NCI-H345 (cell line): ENCODE data around the gene DGKI.

Experiments
- DNase-seq: peaks from one replicate; lab custom pipeline; 2025; lab: John Stamatoyannopoulos, UW

DGKI gene

DNA sequence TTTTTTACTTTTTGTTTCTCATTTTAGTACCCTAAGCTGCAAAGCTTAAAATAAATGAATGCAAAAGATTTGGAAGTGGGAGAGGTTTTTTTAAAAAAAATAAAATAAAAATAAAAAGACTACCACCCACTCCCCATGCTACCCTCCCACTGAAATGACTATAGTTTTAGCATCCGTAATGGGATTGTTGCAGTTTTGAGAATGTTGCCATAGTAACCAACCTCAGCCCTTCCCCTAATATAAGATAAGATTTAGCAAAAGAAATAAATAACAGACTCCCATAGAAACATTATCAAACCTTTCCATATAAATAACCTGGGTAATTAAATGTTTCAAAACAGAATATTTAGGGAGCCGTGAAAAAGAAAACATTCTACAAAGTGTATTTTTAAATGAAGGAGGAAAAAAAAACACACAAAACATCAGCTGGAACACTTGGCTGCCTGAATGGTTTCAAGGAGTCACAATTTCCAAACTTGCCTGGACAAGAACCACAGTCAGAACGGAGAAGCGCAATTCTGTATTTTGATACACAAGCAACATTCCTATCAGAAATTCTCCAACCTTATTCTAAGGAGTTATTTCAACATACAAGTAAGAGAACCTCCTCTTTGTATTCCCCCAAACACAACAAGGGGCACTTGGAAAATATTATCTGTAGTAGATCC is 57.4 kb downstream of the DGKI start:
- DNase-seq: no peak

DNA sequence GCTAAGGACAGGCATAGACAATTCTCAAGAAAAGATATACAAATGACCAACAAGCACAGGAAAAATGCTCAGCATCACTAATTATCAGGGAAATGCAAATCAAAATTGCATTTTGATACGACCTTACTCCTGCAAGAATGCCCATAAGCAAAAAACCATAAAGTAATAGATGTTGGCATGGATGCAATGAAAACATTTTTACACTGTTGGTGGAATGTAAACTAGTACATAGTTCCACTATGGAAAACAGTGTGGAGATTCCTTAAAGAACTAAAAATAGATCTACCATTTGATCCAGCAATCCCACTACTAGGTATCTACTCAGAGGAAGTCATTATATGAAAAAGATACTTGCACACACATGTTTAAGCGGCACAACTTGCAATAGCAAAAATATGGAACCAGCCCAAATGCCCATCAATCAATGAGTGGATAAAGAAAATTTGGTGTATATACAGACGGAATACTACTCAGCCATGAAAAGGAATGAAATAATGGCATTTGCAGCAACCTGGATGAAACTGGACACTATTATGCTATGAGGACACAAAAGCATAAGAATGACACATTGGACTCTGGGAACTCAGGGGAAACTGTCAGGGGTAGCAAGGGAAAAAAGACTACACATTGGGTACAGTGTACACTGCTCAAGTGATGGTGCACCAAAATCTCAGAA is 59.3 kb downstream of the DGKI start:
- DNase-seq: no peak

DNA sequence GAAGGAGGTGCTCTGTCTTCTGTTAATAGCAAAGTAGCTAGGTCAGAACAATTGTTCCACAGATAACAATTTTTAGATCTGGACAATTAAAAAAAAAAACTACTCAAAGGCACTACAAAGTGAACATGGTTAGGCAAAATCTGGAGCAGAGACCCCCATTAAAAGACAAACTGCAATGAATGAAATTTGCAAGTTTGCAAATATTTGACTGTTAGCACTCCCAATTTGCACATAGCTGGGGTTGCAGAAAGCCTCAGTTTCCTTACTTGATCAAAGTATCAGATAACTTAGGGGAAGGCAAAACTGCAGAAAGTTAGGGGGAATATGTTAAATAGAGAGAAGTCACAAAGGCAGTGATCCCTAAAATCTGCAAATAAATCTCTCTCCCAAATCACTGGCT is 68.3 kb downstream of the DGKI start:
- no peak for DNase-seq

DNA sequence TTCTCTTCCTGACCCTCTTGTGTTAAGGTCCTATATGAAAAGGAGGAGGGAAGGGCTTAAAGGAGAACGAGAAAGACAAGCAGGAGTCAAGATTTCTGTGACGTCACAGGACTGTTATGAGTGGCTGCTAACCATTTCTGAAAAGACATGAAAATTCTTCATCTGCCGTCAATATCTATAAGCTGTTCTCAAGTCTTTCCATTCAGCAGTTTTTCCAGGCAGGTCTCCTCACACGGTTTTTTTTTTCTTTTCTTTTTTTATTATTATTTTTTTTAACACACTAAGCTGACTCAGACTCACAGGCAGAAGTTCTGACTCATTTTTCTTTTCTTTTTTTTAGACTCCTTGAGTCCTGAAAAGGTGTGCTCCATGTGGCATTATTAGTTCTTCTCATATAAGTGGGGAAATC is 72.0 kb downstream of the DGKI start:
- DNase-seq: no peak

DNA sequence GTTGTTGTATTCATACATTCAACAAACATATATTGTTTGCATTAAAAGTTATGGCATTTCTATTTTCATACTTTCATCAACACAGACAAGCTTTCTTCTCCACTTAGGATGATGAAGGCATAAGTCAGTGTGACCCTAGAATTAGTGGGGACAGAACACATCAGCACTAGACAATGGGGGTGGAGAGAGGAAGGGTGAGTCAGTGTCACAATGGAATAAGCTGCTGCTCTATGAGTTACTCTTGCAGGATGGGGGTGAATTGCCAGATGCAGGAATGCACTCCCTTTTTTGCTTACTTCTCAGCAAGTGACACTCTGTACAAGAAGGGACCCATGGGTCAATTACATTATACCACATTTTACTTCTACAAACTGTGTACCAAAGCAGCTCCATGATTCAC is 74.0 kb downstream of the DGKI start:
- no peak for DNase-seq

DNA sequence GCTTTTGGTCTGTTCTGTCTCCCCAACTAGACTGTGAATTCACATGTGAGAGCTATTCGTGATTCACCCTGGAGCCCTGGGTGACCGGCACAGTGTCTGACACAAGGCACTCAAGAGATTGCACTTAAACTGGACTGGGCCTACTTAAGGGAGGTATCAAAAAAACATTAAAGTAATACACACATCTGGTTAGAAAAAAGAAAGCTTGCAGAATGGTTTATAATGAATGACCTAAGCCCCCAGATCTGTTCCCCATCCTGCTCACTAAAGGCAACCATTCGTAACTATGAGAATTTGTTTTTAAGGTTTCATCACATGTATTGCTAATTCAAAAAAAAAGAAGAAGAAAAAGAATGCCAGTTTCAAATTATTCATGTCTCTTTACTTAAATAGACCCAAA is 74.5 kb downstream of the DGKI start:
- no peak for DNase-seq

DNA sequence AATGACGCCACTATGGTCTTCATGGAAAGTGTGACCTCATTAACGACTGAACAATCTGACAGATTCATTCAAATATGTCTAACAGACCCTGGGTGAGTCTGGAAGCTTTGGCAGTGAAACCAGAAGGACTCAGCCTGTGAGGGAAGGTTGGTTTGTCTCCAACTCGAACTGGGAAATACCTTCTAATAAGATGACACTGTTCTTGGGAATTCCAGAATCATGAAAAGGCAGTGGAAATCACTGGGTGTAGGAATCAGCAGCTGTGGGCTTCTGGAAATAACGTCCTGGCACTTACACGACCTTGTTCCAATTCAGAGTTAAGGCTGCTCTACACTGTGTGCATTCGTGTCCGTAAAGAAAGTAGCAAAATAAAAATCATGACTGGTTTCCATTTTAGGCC is 75.1 kb downstream of the DGKI start:
- no peak for DNase-seq

DNA sequence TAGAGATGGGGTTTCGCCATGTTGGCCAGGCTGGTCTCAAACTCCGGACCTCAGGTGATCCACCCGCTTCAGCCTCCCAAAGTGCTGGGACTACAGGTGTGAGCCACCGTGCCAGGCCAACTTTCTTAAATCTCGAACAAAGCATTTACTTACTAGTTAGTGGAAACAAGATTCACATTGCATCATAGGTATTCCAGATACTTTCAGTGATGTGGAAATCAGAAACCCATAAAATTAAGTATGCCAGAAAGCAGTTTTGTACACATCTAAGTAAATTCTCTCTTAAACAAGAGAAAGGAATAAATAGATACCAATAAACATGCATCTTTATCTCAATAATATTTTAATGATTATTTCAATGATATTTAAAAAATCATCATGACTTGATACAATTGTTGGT is 75.5 kb downstream of the DGKI start:
- DNase-seq: no peak

DNA sequence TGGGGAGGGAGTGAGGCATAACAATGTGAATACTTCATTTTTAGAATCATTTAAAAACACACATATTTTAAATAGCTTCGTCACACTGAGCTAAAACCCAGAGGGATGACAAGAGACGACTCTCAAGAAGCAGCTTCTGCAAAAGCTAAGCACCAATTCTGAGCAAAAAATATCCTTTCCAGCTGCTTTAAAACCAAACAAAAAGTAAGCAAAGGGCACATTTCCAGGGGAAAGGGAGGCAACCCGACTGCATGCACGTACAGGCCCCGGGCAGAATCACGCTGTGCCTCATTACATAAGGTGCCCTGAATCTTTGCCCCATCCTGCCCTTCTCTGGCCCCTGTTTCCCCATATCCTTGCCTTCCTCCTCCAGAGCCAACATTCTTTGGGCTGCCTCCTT is 78.4 kb downstream of the DGKI start:
- DNase-seq: no peak

DNA sequence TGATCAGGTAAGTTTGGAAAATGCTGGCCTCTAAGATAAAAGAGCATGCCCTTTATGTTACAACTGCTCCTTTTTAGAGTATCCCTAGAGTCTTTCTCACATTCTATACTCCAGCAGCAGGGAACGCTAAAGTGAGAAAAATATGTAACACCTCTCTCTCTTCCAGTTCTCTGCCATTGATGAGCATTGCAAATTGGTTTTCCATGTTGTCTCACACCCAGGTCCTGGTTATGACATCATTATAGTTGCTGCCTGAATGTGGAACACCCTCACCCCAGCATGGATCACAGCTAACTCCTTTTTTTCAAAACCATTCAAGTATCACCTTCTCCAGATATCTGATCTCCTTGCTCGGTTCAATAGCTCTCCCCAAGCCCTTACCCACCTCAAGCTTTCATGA is 84.4 kb downstream of the DGKI start:
- no peak for DNase-seq

DNA sequence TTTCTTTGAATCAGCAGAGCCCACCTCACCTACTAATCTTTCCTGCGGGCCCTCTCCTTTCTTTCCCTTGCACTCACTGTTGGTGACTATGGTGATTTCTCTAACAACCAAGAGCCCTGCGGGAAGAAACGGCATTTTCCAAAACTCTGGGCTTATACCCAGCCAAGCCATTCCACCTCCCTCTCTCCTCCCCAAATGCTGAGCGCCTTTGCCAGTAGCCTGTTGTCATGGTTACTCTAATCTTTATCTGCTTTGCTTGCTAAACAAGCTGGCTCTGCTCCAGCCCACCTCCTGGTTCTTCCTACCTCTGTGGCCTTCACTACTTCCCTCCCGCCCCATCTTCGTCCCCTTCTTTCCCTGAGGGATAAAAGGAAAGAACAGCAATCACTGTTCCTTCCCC is 86.7 kb downstream of the DGKI start:
- DNase-seq: peak; percentile 13

DNA sequence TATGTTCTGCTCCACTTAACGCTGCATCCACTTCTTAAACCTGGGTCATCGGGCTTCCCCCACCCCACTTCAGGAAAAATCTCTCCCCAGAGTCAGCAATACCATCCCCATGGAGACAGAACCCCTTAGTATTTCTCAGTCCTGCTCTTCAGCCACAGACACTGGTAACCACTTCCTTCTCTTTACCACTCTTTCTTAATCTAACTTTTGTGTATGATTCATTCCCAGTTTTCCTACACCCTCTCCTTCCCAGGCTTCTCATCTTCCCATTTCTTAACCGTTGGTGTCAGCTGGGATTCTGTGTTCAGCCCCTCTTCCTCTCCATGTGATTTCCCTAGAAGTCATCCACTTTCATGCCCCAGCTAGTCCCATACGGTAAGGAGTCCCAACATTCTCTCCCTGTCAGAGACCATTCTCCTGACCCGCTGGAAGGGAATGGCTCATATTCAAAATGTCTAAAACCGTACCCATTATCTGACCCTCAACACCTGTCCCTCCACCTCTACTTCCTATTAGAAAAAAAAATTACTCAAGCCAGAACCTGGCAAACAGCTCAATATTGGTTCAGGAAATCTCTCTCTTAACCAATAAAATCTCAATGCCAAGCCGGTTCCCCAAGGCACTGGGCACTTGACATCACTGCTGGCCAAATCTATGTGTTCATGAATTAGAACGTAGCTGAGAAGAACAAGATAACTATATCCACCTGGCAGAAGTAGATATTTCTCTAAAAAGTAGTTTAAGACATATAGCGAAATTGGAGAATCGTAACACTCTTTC is 89.4 kb downstream of the DGKI start:
- DNase-seq: no peak

DNA sequence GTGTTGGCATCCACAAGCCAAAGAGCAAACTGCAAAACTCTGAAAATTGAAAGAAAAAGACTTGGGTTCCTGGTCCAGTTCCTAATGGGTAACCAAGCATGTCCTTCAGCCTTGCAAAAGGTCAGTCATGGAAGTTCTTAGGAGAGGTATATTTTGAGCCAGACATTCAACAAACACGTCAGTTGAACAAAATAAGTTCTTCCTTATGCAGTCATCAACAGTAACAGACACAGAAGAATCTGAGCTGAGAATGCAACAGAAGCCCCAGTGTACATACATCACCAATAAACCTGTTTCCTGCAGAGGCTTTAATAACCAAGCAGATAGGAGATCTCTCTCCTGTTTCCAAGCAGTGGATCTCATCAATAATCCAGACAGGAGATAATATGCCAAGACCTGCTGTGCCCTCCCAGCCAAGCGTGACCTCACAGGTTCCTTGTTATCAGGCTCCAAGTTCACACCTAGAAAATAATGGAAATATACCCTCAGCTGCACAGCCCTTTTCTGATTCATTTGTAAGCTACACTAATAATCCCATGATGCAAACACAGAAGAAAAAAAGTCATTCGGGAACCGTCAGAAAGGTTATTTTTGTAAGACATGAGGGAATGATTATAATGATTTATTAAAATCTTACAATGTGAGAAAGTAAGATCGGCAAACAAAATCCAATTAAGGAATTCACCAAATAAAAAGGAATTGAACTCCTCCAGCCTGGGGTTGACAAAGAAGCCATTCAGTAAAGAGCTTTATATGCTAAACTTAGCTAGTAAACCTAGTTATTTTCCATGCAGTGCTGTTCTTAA is 90.7 kb downstream of the DGKI start:
- peak; percentile 51 for DNase-seq

DNA sequence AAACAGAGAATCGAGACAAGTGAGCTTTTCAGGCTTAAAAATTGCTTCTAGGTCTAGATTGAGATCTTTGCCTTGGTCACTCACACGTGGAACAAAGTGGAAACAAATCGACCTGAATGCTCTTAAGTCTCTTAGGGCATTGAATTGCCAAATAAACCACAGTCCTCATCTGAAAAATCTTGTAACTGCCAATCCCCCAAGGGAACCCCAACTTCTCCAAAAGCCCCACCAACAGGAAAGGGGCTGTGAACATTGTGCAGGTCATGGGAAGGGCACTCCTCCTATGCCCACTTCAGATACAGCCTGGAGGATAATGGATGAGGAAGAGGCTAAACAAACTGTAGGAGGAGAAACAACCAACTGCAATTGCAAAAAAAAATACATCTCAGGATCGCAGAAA is 91.3 kb downstream of the DGKI start:
- no peak for DNase-seq

DNA sequence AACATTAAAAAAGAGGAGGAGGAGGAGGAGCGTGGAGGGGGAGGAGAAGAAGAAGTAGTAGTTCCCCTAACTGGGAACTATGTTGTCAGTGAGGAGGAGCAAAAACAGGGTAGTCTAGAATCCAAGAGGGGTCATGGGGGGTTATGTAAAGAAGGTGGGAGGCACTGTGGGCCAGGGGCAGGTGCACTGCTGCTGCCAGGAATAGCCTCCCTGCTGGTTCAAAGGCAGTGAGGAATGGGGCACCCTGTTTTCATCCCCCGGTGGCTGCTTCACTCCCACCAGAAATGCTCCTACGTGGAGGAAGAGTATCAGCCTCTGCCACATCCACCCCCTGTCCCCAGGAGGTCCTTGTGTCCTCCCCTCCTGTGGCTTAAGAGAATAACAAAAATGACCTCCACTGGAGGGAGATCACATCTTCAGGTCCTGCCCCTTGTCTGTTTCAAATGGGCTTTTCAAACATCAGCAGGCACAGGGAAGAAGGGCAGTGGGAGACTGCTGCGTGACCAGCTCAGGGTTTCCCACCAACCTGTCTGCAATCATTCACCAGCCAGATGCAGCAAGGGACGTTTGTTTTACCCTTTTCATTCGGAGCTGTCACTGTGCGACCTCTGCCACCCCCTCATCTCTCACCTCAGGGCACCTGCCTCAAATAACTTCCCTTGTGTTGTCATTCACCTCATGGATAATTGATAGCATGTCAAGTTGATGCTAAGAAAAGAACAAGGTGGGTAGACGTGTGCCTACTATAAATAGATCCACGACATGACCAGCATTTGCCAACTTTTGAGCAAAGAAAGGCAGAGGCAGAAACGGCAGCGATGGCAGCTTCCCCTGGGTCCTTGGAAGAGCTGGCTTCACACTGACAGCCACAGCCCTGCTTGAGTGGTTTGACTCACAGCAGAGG is 92.6 kb downstream of the DGKI start:
- peak; percentile 64 for DNase-seq

DNA sequence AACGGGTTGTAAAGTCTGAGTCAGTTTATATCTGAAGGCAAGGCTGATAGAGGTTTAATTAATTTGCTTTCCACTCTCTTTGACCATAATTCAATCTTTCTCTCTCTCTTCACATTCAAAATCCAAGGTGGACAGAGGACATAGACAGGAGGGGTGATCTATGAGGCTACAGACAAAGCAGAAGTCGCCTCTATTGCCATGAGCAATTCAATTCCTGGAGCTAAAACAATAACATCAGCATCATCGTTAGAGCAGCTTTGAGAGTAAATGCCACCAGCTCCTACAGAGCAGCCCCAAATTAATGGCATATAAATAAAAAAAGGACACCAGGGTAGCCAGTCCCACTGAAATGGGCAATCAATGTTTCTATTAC is 93.2 kb downstream of the DGKI start:
- no peak for DNase-seq

DNA sequence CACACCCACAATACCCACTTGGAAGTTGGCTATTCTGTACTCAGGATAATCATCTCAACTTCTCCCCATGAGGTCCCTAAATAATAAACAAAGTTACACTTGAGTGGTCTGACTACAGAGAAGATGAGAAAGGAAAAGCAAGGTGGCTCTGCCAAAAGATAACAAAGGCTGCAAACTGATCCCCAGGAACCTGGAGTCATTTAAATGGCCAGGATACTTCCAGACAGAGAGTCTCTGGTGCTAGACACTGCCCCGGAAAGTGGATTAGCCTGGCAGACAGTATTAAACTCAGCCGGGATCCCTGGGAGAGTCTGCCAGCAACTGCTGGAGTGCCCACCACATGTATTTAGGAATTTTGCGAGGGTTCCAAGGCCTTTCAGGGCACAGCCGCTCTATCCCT is 93.7 kb downstream of the DGKI start:
- peak; percentile 71 for DNase-seq

DNA sequence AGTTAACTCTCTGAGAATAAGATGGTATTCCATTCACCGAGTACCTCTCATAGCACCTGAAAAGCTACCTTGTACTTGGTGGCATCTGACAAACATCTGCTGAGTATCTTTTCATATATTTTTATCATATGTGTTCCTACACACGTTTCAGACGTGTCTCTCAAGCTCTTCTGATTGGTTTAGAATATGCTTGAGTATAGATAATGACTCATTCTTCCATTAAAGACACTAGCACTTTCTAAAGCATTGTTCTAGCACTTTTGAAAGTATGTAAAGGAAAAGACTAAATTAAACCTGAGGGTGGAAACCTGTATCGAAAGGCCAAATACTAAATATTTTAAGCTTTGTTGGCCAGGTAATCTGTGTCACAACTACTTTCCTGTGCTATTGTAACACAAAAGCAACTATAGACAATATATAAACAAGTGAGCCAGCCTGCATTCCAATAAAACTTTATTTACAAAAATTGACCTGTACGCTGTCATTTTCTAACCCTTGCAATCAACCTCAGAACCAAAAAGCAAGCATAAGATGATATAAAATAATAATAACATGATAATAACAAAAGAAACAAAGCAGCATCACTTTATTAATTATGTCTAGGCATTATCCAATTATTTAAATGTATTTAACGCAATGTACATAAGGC is 95.3 kb downstream of the DGKI start:
- no peak for DNase-seq

DNA sequence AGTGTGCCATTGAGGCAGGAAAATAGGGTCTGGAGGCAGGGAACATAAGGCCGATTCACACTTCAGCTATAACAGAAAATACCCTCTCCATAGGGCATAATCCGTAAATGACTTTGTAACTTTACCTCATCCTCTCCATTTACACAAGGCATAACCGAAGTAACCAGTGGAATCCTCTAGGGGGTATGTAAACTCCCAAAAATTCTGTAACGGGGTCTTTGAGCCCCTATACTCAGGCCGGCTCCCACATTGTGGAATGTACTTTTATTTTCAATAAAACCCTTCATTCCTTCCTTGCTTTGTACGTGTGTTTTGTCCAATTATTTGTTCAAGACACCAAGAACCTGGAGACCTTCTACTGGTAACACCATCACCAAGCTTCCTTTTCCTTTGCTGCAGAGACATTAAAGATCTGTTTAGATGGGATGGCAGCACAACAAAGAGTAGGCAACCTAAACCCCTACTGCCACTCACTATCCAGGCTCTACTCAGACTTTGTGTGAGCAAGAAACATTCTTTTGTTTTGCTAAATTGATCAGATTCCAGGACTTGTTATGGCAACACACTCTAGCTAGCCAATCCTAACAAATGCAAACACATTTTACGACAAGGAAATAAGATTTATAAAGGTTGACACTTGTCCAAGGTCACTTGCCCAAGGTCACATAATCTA is 99.3 kb downstream of the DGKI start:
- DNase-seq: no peak

DNA sequence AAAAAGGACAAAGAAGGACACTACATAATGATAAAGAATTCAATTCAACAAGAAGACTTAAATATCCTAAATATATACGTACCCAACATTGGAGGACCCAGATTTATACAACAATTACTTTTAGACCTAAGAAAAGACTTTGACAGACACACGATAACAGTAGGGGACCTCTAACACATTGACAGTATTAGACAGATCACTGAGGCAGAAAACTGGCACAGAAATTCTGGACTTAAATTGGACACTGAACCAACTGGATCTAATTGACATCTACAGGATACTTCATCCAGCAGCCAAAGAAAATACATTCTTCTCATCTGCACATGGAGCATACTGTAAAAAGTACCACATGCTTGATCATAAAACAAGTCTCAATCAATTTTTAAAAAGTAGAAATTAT is 103.8 kb downstream of the DGKI start:
- no peak for DNase-seq
